GM19240 (cell line): ENCODE measurements around the gene GDF10.

Source experiments
- DNase-seq: peaks from one replicate; pipeline ENCODE4 v3.0.0; 2011; ENCODE audit warnings: low spot score; ENCODE audit not compliant: insufficient read length

The GDF10 gene

GRCh38 chr10:47332946-47333345 lies 32.9 kb downstream of the GDF10 start:
- no peak for DNase-seq

- DNase-seq, result no peak
Observed at GRCh38 chr10:47333532-47333931, 33.5 kb downstream of the GDF10 start.

- no peak for DNase-seq
Observed at GRCh38 chr10:47334466-47335295, 34.7 kb downstream of the GDF10 start.

DNA sequence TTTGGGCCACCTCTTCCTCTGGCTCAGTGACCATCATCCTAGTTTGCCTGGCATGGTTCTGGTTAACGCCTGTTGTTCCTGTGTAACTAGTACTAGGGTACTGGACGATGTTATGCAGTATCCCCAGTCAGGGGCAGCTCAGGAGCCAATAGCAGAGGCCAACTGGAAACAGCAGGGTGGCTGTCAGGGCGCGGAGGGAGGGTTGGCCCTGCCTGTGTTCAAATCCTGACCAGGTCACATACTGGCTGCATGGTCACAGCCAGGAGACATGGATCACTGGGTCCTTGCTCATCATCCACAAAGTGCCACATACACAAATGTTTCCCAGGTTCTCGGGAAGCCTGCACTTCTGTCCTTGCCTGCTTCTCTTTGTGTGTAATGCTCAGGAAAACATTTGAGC lies 35.9 kb downstream of the GDF10 start:
- DNase-seq, result no peak

GRCh38 chr10:47336387-47337134 lies 36.6 kb downstream of the GDF10 start:
- DNase-seq, result no peak

DNA sequence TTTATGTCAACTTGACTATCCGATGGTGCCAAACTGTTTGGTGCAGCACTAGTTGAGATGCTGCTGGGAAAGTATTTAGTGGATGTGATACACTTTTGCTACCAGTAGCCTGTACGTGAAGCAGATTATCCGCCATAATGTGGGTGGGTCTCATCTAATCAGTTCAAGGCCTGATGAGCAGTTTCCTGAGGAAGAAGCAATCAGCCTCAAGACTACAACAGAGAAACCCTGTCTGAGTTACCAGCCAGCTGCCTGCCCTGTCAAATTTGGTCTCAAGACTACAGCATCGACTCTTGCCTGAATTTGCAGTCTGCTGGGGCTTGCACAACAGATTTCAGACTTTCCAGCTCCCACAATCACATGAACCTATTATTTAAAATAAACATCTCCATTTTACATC lies 37.3 kb downstream of the GDF10 start:
- DNase-seq, result no peak

GRCh38 chr10:47339186-47339735 lies 39.3 kb downstream of the GDF10 start:
- DNase-seq, result no peak

DNA sequence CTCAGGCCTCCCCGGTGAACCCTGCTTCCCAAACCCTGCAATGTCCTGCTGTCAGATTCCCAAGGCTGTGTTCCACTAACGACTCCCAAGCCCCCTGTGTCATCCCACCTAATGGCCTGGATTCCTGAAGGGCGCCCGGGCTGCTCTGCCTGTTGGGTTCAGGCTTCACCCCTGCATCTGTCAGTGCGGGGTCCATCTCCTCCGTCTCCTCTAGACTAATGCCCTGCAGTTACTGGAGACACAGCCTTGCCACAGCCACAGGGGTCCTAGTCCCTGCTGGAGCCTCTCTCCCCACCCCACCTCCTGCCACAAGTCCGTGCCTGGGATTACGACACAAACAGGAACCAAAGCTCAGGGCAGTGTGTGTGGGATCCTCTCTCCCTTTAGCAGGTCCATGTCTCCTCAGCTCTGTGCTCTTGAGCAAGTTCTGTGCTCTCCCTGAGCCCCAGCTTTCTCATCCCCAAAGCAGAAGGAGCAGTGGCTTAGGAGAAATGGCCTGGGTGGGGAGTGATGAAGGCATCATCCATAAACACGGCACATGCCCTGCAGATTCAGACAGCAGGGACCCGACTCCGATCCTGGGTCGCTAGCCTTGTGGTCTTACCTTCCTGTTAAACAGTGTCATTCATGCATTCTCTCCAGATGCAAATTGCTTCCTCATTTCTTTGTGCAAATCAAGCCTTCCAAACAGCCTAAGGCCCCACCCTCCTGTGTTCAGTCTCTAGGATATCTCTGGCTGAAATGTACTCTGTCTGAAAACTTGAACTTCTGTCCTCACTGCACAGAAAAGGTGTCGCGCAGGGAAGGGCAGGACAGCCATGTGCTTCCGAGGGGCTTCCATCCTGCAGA lies 40.0 kb downstream of the GDF10 start:
- no peak for DNase-seq

DNA sequence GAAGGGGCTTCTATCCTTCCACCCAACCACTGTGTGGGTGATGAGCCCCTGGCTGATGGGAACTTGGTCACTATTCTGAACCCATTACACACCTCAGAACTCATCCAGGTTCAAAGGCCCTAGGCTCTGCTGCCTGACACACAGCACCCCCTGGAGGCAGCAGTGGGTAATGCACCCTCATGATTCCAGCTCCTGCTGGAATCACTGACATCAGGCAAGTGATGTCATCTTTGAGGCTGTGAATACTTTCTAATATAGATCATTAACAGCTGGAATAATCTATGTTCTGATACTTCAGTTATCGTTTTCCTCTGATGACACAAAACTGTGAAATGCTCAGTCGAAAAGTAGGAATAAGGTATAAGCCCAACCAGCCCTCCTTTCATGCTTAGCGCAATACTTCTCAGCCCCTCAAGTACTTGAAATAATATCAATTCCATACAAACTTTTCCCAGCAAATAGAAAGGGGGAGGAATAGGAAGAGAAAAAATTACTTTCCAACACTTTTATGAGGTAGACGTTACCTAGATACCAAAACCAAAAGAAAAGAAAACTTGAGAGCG lies 40.7 kb downstream of the GDF10 start:
- peak; percentile 76 for DNase-seq

DNA sequence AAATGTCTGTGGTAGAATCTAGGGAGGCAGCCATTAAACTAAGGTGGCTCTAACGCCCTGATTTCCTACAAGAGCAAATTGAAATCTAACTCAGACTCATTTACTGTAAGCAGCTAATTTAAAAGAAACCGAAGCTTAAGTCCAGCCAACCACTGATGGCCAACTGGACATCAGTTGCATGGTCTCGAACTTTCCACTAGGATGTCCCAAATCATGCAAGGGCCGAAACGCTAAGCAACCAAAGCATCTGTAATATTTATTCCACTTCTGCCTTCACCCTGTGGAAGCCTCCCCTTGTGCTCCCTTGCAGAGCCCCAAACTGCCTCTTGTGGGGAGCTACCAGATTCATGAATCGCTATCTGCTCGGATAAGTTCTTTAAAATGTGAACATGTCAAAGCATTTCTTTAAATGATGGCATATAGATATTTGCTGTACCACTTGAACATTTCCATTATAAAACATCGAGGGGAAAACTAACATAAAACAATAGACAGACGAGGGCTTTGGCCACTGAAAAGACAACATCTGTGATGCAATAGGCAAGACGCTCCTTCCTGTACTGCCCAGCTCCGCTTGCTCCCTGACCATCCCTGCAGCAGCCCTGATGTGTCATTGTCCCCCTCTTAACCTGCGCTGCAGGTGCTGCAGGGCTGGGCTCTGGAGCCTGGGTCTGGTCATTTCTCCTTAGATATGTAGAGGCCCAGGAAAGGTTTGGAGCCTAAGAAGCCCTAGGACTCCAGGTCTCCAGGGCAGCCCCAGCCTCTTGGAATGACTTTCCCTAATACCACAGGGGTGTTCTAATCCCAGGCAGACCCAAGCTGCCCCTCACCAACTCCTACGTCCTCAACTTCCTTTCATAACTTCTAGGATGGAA lies 45.2 kb downstream of the GDF10 start:
- DNase-seq, result no peak

DNA sequence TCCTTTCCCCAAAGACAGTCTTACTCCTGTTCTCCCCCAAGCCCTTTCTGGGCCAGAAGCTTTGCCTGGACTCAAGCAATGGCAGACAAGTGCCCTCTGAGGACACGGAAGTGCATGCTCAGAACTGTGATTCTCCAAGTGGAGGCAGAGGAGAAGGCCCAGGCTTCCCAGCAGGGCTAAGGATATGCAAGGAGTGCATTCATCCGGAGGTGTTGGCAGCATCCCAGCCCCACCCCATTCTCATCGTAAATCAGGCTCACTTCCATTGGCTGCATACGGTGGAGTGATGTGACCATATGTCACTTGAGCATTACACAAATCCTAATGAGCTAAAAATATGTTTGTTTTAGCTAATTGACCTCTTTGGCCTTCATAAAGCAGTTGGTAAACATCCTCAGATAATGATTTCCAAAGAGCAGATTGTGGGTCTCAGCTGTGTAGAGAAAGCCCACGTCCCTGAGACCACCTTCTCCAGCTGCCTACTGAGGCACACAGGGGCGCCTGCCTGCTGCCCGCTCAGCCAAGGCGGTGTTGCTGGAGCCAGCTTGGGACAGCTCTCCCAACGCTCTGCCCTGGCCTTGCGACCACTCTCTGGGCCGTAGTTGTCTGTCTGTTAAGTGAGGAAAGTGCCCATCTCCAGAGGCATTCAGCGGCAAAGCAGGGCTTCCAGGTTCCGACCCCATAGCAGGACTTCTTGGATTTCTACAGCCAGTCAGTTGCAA lies 46.7 kb downstream of the GDF10 start:
- DNase-seq, result no peak

DNA sequence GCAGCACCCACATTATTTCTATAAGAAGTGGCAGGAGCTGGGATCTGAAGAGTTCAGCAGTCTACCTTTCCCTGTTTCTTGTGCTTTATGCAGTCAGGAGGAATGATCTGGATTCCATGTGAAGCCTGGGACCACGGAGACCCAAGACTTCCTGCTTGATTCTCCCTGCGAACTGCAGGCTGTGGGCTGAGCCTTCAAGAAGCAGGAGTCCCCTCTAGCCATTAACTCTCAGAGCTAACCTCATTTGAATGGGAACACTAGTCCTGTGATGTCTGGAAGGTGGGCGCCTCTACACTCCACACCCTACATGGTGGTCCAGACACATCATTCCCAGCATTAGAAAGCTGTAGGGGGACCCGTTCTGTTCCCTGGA lies 47.3 kb downstream of the GDF10 start:
- no peak for DNase-seq

DNA sequence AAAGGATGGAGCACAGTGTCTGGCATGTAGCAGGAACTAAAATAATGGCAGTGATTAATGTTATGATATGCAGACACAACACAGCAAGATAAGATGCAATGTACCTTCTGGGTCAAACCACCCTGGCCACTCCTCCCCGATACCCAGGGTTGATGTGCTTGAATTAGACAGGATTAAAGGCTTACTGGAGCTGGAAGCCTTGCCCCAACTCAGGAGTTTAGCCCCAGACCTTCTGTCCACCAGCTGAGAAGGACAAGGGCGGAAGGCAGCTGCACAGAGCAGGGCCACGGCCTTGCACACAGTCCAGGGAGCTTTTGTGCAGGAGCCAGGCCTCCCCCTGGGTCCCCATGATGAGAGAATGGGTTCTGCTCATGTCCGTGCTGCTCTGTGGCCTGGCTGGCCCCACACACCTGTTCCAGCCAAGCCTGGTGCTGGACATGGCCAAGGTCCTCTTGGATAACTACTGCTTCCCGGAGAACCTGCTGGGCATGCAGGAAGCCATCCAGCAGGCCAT lies 48.2 kb downstream of the GDF10 start, which contains the start of gene RBP3:
TSS of gene RBP3 (plus strand) at position 226 of the 514 bp plus-strand sequence. CDS start at position 348, 122 bp downstream.
- no peak for DNase-seq

DNA sequence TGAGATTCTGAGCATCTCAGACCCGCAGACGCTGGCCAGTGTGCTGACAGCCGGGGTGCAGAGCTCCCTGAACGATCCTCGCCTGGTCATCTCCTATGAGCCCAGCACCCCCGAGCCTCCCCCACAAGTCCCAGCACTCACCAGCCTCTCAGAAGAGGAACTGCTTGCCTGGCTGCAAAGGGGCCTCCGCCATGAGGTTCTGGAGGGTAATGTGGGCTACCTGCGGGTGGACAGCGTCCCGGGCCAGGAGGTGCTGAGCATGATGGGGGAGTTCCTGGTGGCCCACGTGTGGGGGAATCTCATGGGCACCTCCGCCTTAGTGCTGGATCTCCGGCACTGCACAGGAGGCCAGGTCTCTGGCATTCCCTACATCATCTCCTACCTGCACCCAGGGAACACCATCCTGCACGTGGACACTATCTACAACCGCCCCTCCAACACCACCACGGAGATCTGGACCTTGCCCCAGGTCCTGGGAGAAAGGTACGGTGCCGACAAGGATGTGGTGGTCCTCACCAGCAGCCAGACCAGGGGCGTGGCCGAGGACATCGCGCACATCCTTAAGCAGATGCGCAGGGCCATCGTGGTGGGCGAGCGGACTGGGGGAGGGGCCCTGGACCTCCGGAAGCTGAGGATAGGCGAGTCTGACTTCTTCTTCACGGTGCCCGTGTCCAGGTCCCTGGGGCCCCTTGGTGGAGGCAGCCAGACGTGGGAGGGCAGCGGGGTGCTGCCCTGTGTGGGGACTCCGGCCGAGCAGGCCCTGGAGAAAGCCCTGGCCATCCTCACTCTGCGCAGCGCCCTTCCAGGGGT lies 48.9 kb downstream of the GDF10 start:
- no peak for DNase-seq

GRCh38 chr10:47349516-47349915 lies 49.5 kb downstream of the GDF10 start:
- no peak for DNase-seq

- DNase-seq, result no peak
Observed at GRCh38 chr10:47349941-47350371, 50.0 kb downstream of the GDF10 start.

GRCh38 chr10:47350671-47351640 lies 51.0 kb downstream of the GDF10 start:
- no peak for DNase-seq
